GM23248 (cell line): Measurements from ENCODE around the gene P2RX1. TPM values are rescaled to one million over a fixed set of nuclear protein-coding genes. Genes with fewer than 3 reads are reported as not detected.

Experiments used
- DNase-seq: peaks from one replicate; pipeline ENCODE4 v3.0.0-alpha.2; 2015
- H2AFZ ChIP-seq: fragments of 200-600 bp; sonication (generic); 2 replicates; pipeline ENCODE4 v1.6.1; 2016; ENCODE audit warnings: antibody characterized with exemption
- H3F3A ChIP-seq: fragments of 200-600 bp; sonication (generic); 2 replicates; pipeline ENCODE4 v1.6.1; 2016; ENCODE audit warnings: mild to moderate bottlenecking, antibody characterized with exemption, mixed run types; ENCODE audit not compliant: insufficient read depth
- H3K27ac ChIP-seq: fragments of 200-600 bp; sonication (generic); 2 replicates; pipeline ENCODE4 v1.5.1; 2016; ENCODE audit warnings: mild to moderate bottlenecking
- H3K27me3 ChIP-seq: fragments of 200-600 bp; sonication (generic); replicated peaks from 2 replicates; pipeline ENCODE4 v1.6.1; 2016; ENCODE audit warnings: mild to moderate bottlenecking; ENCODE audit not compliant: insufficient read depth
- H3K36me3 ChIP-seq: fragments of 200-600 bp; sonication (generic); 2 replicates; pipeline ENCODE4 v1.6.1; 2016; ENCODE audit warnings: low read depth, mild to moderate bottlenecking
- H3K4me1 ChIP-seq: fragments of 200-600 bp; sonication (generic); 2 replicates; pipeline ENCODE4 v1.6.1; 2016; ENCODE audit warnings: mild to moderate bottlenecking; ENCODE audit not compliant: insufficient read depth
- H3K4me2 ChIP-seq: fragments of 200-600 bp; sonication (generic); one replicate; pipeline ENCODE4 v1.6.1; 2016; ENCODE audit warnings: mild to moderate bottlenecking; ENCODE audit not compliant: unreplicated experiment
- H3K4me3 ChIP-seq: fragments of 200-600 bp; sonication (generic); 2 replicates; pipeline ENCODE4 v1.5.1; 2016; ENCODE audit warnings: mild to moderate bottlenecking
- H3K79me2 ChIP-seq: fragments of 200-600 bp; sonication (generic); 2 replicates; pipeline ENCODE4 v1.6.1; 2016; ENCODE audit warnings: mild to moderate bottlenecking; ENCODE audit not compliant: insufficient read depth
- H3K9ac ChIP-seq: fragments of 200-600 bp; sonication (generic); 2 replicates; pipeline ENCODE4 v1.6.1; 2016; ENCODE audit warnings: mild to moderate bottlenecking
- H3K9me2 ChIP-seq: fragments of 200-600 bp; sonication (generic); 2 replicates; pipeline ENCODE4 v1.6.1; 2016; ENCODE audit warnings: mixed run types, mild to moderate bottlenecking, moderate library complexity; ENCODE audit not compliant: insufficient read depth
- H3K9me3 ChIP-seq: fragments of 200-600 bp; sonication (generic); one replicate; pipeline ENCODE4 v1.6.1; 2017; ENCODE audit warnings: low read depth
- H4K20me1 ChIP-seq: fragments of 200-600 bp; sonication (generic); 2 replicates; pipeline ENCODE4 v1.6.0; 2016; ENCODE audit not compliant: insufficient read depth
- EZH2 ChIP-seq: fragments of 200-600 bp; sonication (generic); IDR thresholded peaks from 2 replicates; pipeline ENCODE4 v1.6.1; 2018; ENCODE audit warnings: antibody characterized with exemption, mild to moderate bottlenecking; ENCODE audit not compliant: insufficient read depth, poor library complexity, severe bottlenecking
- EZH2phosphoT487 ChIP-seq: fragments of 200-600 bp; sonication (generic); IDR thresholded peaks from 2 replicates; pipeline ENCODE4 v1.6.1; 2018; ENCODE audit warnings: antibody characterized with exemption, moderate library complexity, mild to moderate bottlenecking, low read depth; ENCODE audit not compliant: insufficient read depth
- WGBS, 2 experiments: methylation state at CpG; one replicate each; pipeline ENCODE4 v1.1.6; 2015 to 2017; ENCODE audit warnings: low lambda C conversion rate in 2 of 2, low coverage in 1 of 2; ENCODE audit errors: missing lambda C conversion rate in 2 of 2; 5-methylcytosine and 5-hydroxymethylcytosine counted together
- in situ Hi-C: fragments of 300-500 bp; cut with MboI; formaldehyde crosslinking; loops from 2 replicates; pipeline ENCODE4 v1.15.0; 2020
- polyA plus RNA-seq: library from polyadenylated mRNA; unstranded; fragments of >200 nt; fragmentation: Nextera tagmentation; extraction: Ambion mirVana; gene quantifications from 2 replicates; pipeline ENCODE4 v1.2.1, GENCODE V29; 2016
- total RNA-seq: library from RNA; depleted of rRNA; stranded (reverse); fragments of >200 nt; shearing (Covaris generic); gene quantifications from 2 replicates; pipeline ENCODE4 v1.2.3, GENCODE V29; 2014

The P2RX1 gene
- total and polyA plus RNA-seq, 2 experiments from 2014 or later: not detected

DNA sequence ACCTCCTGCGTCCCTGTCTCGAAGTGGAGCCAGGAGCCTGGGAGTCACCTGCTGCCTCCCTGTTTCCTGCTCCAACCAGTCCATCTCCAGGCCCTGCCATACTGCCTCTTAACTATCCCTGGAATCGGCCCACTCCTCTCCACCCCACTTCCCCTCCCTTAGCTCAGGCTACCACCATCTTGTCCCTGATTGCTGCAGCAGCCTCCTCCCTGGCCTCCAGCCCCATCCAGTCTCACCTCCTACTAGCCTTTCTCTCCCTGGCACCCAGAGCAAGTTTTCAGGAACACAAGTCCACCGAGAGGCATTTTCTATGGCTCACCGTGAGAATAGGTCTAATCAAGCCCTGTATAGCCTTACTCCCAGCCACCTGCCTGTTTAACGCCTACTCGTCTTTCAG, 22.5 kb downstream of the P2RX1 start:
- H3F3A ChIP-seq: peaks cover 24% of the 10 kb centered on the region
- H3K27ac ChIP-seq: no peak overlapping the region
- in situ Hi-C loops: no loop called here
- peak overlapping the region; percentile 83 for H2AFZ ChIP-seq
- H3K27me3 ChIP-seq: no peaks in the 10 kb centered on the region
- peak overlapping the region; percentile 74; the same call in 1 of the 2 replicates for H3K9ac ChIP-seq
- H3K9me3 ChIP-seq: no peaks in the 10 kb centered on the region
- WGBS, 2 experiments: 90% methylated on average over 7 of the region's 7 CpGs
- TF ChIP-seq EZH2 (no peak), EZH2phosphoT487 (no peak)
- H3K79me2 ChIP-seq: no peaks in the 10 kb centered on the region
- peaks cover 30% of the 10 kb centered on the region for H3K4me1 ChIP-seq
- no peak overlapping the region for H3K4me2 ChIP-seq
- no peak for DNase-seq
- no peaks in the 10 kb centered on the region for H3K9me2 ChIP-seq
- peak overlapping the region; percentile 66; the same call in 1 of the 2 replicates for H3K4me3 ChIP-seq
- no peaks in the 10 kb centered on the region for H3K36me3 ChIP-seq
- no peaks in the 10 kb centered on the region for H4K20me1 ChIP-seq

DNA sequence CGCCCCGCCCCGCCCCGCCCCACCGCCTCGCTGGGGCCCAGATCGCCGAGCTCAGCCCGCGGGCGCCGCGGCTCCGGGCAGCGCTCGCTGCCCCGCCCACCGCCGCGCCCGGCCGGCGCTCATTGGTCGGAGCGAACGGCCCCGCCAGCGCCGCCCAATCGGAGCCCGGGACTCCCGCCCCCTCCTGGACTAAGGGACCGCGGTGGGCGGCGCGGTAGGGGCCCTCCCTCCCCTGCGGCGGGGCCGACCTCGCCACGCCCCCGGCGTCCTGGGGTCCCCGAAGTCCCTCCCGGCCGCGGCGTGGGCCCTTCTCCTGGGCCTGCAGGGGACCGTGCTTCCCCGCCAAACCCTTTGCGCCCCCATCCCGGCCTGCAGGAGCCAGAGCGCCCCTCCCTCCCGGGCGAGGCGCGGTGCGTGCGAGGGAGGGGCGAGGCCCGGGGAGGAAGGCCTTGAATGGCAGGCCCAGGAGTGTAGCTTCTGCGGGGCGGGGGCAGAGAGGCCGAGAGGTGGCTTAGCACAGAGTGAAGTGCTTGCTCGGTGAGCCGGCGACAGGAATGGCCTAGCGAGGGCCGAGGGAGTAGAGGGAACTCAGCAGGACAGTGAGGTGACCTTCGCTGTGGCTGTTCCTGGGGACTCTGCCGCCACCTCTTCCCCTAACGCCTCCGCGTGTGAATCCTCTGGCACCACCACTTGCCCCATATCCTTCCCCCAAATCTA, 23.1 kb downstream of the P2RX1 start, which contains the start of gene CAMKK1:
Gene CAMKK1 (minus strand): TSS at position 51 of the 717 bp plus-strand sequence. CDS start 7,366 bp downstream, outside the sequence.
- Histone ChIP-seq H3K9me3 (no peaks in the 10 kb centered on the region), H3K4me2 (peak within 1 kb of the TSS; percentile 84), H3K9me2 (no peaks in the 10 kb centered on the region), H3K9ac (peak within 1 kb of the TSS; percentile 79), H3K4me3 (peak within 1 kb of the TSS; percentile 66), H3F3A (peaks cover 25% of the 10 kb centered on the region), H3K36me3 (no peaks in the 10 kb centered on the region), H2AFZ (peak within 1 kb of the TSS; percentile 83), H3K4me1 (peaks cover 32% of the 10 kb centered on the region), H3K27me3 (no peaks in the 10 kb centered on the region), H4K20me1 (no peaks in the 10 kb centered on the region), H3K27ac (peak within 1 kb of the TSS; percentile 96), H3K79me2 (no peaks in the 10 kb centered on the region)
- TF ChIP-seq EZH2 (no peak), EZH2phosphoT487 (no peak)
- peak; percentile 95 for DNase-seq
- 8 to 19% methylated on average over 20 to 50 of the region's 75 CpGs for WGBS, 2 experiments
- in situ Hi-C loops: no loop called here

DNA sequence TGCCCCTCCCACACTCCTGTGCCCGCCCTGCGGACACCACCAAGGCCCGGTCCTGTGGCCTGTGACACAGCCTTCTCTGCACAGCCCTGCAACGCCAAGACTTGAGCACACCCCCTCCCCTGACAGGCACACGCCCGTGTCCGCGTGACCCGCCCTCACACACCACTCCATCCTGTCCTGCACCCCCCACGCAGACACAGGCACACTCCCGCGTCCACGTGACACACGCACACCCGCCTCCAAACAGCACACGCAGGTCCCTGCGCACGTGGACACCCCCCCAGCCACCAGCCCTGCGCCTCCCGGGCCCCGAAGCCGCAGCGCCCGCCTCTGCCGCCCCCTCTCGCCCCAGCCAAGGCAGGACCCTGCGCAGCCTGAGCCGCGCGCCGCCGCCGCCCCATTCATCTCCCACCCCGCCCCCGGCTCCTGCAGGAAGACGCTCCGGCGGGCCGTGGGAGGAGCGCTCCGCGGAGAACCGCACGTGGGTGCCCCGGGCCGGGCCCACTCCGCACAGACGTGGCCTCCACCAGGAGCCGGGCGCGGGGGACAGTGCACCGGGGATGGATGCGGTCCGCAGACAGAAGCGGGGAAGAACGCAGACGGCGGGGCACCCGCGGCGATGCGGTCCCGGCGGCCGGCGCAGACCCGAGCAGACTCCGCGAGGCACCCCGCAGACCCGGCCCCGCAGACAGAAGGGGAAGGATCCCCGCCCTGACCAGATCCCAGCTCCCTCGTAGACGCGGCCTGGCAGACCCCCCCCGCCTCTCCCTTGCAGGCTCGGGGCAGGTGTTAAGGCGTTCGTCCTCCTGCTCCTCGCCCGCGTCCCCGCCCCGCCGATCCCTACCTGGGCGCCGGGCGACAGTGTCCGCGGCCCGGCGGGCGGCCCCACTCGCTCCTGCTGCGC, 23.9 kb downstream of the P2RX1 start:
- H3K9me2 ChIP-seq: no peaks in the 10 kb centered on the region
- no peaks in the 10 kb centered on the region for H4K20me1 ChIP-seq
- H3F3A ChIP-seq: peaks cover 33% of the 10 kb centered on the region
- H2AFZ ChIP-seq: peak overlapping the region; percentile 36
- no peaks in the 10 kb centered on the region for H3K36me3 ChIP-seq
- TF ChIP-seq EZH2phosphoT487 (no peak), EZH2 (no peak)
- WGBS, 2 experiments: 2 to 3% methylated on average over 37 to 77 of the region's 96 CpGs
- peak overlapping the region; percentile 76 for H3K4me2 ChIP-seq
- no peaks in the 10 kb centered on the region for H3K27me3 ChIP-seq
- peak overlapping the region; percentile 96 for H3K27ac ChIP-seq
- in situ Hi-C loops: no loop called here
- peaks cover 4% of the 10 kb centered on the region; the same call in 1 of the 2 replicates for H3K79me2 ChIP-seq
- peak overlapping the region; percentile 79 for H3K9ac ChIP-seq
- peak overlapping the region; percentile 66 for H3K4me3 ChIP-seq
- H3K9me3 ChIP-seq: no peaks in the 10 kb centered on the region
- peaks cover 37% of the 10 kb centered on the region for H3K4me1 ChIP-seq
- DNase-seq: peak; percentile 86

DNA sequence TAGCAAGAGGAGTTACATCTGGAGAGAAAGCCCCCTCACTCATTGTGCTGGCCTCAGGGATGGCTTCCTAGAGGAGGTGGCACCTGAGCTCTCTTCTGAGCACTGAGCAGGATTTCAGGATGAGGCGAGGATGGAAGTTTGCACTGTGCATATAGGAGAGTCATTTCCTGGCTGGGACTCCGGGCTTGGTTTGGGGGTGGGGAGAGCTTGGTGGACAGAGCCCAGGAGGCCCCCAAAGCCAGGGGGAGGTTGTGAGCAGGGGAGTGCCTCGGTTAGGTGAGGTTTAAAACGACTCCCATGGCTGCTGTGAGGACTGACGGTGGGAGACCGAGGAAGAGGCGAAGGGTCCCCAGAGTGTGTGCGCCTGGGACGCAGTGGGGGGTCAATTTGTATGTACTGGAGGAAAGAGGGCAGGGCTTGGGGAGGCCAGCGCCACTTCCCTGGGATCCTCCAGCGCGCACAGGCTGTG, 24.6 kb downstream of the P2RX1 start:
- H2AFZ ChIP-seq: no peak overlapping the region; the same call in 1 of the 2 replicates
- peak overlapping the region; percentile 76 for H3K4me2 ChIP-seq
- H4K20me1 ChIP-seq: no peaks in the 10 kb centered on the region
- peaks cover 33% of the 10 kb centered on the region for H3F3A ChIP-seq
- in situ Hi-C loops: no loop called here
- no peaks in the 10 kb centered on the region for H3K9me2 ChIP-seq
- peak overlapping the region; percentile 66 for H3K4me3 ChIP-seq
- TF ChIP-seq EZH2 (no peak), EZH2phosphoT487 (no peak)
- H3K4me1 ChIP-seq: peaks cover 37% of the 10 kb centered on the region
- DNase-seq: peak; percentile 51
- peak overlapping the region; percentile 79 for H3K9ac ChIP-seq
- peak overlapping the region; percentile 96 for H3K27ac ChIP-seq
- no peaks in the 10 kb centered on the region for H3K27me3 ChIP-seq
- WGBS, 2 experiments: 46 to 49% methylated on average over 5 to 12 of the region's 12 CpGs
- no peaks in the 10 kb centered on the region for H3K36me3 ChIP-seq
- no peaks in the 10 kb centered on the region for H3K9me3 ChIP-seq
- peaks cover 11% of the 10 kb centered on the region for H3K79me2 ChIP-seq
